ENCODE results near the gene RB1. TPM values are rescaled to one million over a fixed set of nuclear protein-coding genes. Genes with fewer than 3 reads are reported as not detected.

RB1 gene
- total and polyA plus RNA-seq, 2 experiments from 2014 or later: 19.5 to 22.3 TPM

GRCh38 chr13:48318821-48319511, 15.4 kb downstream of the RB1 start:
- H3K27ac Mint-ChIP-seq: no peak overlapping the region
- TF ChIP-seq ZNF462 (CRISPR knock-in tag; IDR thresholded peaks at IDR 0.05): no peak
- TF ChIP-seq EZH2phosphoT487 (IDR thresholded peaks at IDR 0.05; ENCODE audit: unreplicated experiment): no peak
- no peak for TF ChIP-seq NANOG (IDR thresholded peaks at IDR 0.05; ENCODE audit: borderline replicate concordance)

More at GRCh38 chr13:48318821-48319511, 15.4 kb downstream of the RB1 start:
- ATAC-seq: no peak
- Mint-ChIP-seq H3K27me3 (ENCODE audit: insufficient read depth, low read depth, poor library complexity) (no peaks in the 10 kb centered on the region), H3K4me3 (no peak overlapping the region), H3K36me3 (ENCODE audit: low read depth) (peaks cover 29% of the 10 kb centered on the region), H3K9me3 (peaks cover 28% of the 10 kb centered on the region), H3K4me1 (no peaks in the 10 kb centered on the region; the same call in 2 of the 3 replicates)
- Histone ChIP-seq H3K9me2 (ENCODE audit: insufficient read depth) (no peaks in the 10 kb centered on the region), H3K4me3 (no peak overlapping the region), H3K4me1 (ENCODE audit: insufficient read depth) (no peaks in the 10 kb centered on the region), H3K27me3 (ENCODE audit: insufficient read depth) (no peaks in the 10 kb centered on the region), H3K4me2 (no peak overlapping the region), H4K20me1 (replicated peaks; ENCODE audit: insufficient read depth) (no peaks in the 10 kb centered on the region), H3K36me3 (ENCODE audit: insufficient read depth) (peaks cover 6% of the 10 kb centered on the region; the same call in 1 of the 2 replicates), H2AFZ (no peak overlapping the region), H3K27ac (ENCODE audit: low read depth) (no peak overlapping the region), H3K79me2 (replicated peaks; ENCODE audit: insufficient read depth) (peaks cover 11% of the 10 kb centered on the region; the same call in 1 of the 2 replicates), H3F3A (replicated peaks; ENCODE audit: low read depth) (no peaks in the 10 kb centered on the region)
- no peak for DNase-seq (ENCODE audit: low spot score)

Data from GM23338 (cell line).